HL-60 (cell line): ENCODE data around the gene CHAF1A.

Source experiments
- DNase-seq, 2 experiments: peaks; one replicate each; pipeline ENCODE4 v3.0.0-alpha.2; 2010 to 2020; ENCODE audit warnings: low read depth in 1 of 2, low spot score in 1 of 2
- H3K27ac ChIP-seq: fragments of 250-450 bp; sonication (Bioruptor Pico); replicated peaks from 2 replicates; pipeline ENCODE4 v1.5.1; 2020; ENCODE audit warnings: mild to moderate bottlenecking, moderate library complexity
- H3K27me3 ChIP-seq: fragments of 250-450 bp; sonication (Bioruptor Pico); 2 replicates; pipeline ENCODE4 v1.5.1; 2021; ENCODE audit warnings: mild to moderate bottlenecking, moderate library complexity; ENCODE audit not compliant: insufficient read depth, poor library complexity, severe bottlenecking
- H3K4me3 ChIP-seq: replicated peaks from 2 replicates; pipeline ENCODE4 v1.5.1; 2011; ENCODE audit warnings: mild to moderate bottlenecking, control low read depth, low read length; ENCODE audit not compliant: insufficient read depth
- CTCF ChIP-seq: IDR thresholded peaks from one replicate; pipeline ENCODE4 v1.5.1; 2011; ENCODE audit warnings: low read length, control low read depth, inconsistent platforms; ENCODE audit not compliant: insufficient read depth
- GABPA ChIP-seq: IDR thresholded peaks from 2 replicates; pipeline ENCODE4 v1.6.1; 2012; ENCODE audit warnings: low read depth
- POLR2AphosphoS5 ChIP-seq: IDR thresholded peaks from 2 replicates; pipeline ENCODE4 v1.6.1; 2012; ENCODE audit warnings: low read depth
- REST ChIP-seq: IDR thresholded peaks from 2 replicates; pipeline ENCODE4 v1.6.1; 2012; ENCODE audit warnings: low read depth; ENCODE audit not compliant: insufficient replicate concordance
- SPI1 ChIP-seq: IDR thresholded peaks from 2 replicates; pipeline ENCODE4 v1.6.1; 2012; ENCODE audit warnings: low read depth, mild to moderate bottlenecking, borderline replicate concordance

The CHAF1A gene

GRCh38 chr19:4471403-4472173 is 69.1 kb downstream of the CHAF1A start:
- H3K27ac ChIP-seq = peak overlapping the region; percentile 91
- DNase-seq = peak; percentile 100
- H3K27me3 ChIP-seq = no peaks in the 10 kb centered on the region
- peak; percentile 77 for TF ChIP-seq GABPA
- TF ChIP-seq CTCF = no peak
- peak overlapping the region; percentile 60 for H3K4me3 ChIP-seq

GRCh38 chr19:4472174-4472974 is 69.9 kb downstream of the CHAF1A start, which contains the start of gene HDGFL2:
Gene HDGFL2, plus strand, starts transcription at chr19:4472297. Its CDS starts 54 bp downstream, at chr19:4472351.
- TF ChIP-seq REST = no peak
- no peak for TF ChIP-seq GABPA
- no peak for TF ChIP-seq SPI1
- TF ChIP-seq CTCF = no peak
- no peak for TF ChIP-seq POLR2AphosphoS5
- Histone ChIP-seq H3K4me3 (peak within 1 kb of the TSS; percentile 78), H3K27me3 (no peaks in the 10 kb centered on the region), H3K27ac (peak within 1 kb of the TSS; percentile 91)
- DNase-seq = no peak

- TF ChIP-seq SPI1 (no peak), GABPA (no peak), POLR2AphosphoS5 (no peak), CTCF (no peak), REST (no peak)
- Histone ChIP-seq H3K27ac (peak overlapping the region; percentile 72), H3K4me3 (peak overlapping the region; percentile 78), H3K27me3 (no peaks in the 10 kb centered on the region)
- no peak for DNase-seq
Measured at GRCh38 chr19:4473011-4473762, 70.7 kb downstream of the CHAF1A start.
